Colonic mucosa (tissue), 4 donors: ENCODE data around the gene TMEM117. TPM values are rescaled to one million over a fixed set of nuclear protein-coding genes. Genes with fewer than 3 reads are reported as not detected.
"Not testable (repeated sequence)": the region's sequence is repeated elsewhere in the genome, so short reads cannot be mapped to it uniquely, and the experiment has no call there.

ENCODE experiments used
- DNase-seq: peaks from one replicate; pipeline ENCODE4 v3.0.0-alpha.2; 2020
- H3K27ac ChIP-seq: fragments of 200-600 bp; one replicate; pipeline ENCODE4 v1.8.0; 2021
- H3K27me3 ChIP-seq: fragments of 200-600 bp; one replicate; pipeline ENCODE4 v1.8.0; 2021
- H3K36me3 ChIP-seq: fragments of 200-600 bp; one replicate; pipeline ENCODE4 v1.8.0; 2021
- H3K4me1 ChIP-seq: fragments of 200-600 bp; one replicate; pipeline ENCODE4 v1.8.0; 2021; ENCODE audit warnings: mild to moderate bottlenecking
- H3K4me3 ChIP-seq: fragments of 200-600 bp; one replicate; pipeline ENCODE4 v1.8.0; 2021
- H3K9ac ChIP-seq, 2 donors: one replicate each; pipeline ENCODE4 v1.7.0; 2013; ENCODE audit warnings: control low read depth in 2 of 2, low read depth in 2 of 2, low read length in 2 of 2
- H3K9me3 ChIP-seq: fragments of 200-600 bp; one replicate; pipeline ENCODE4 v1.8.0; 2021
- CTCF ChIP-seq: fragments of 200-600 bp; IDR thresholded peaks from one replicate; pipeline ENCODE4 v1.8.0; 2022; ENCODE audit warnings: antibody characterized with exemption, mild to moderate bottlenecking
- intact Hi-C: fragments of 100-400 bp; cut with DNase I; formaldehyde crosslinking; loops from one replicate; pipeline ENCODE4 v1.14.1; 2022
- total RNA-seq, 2 donors: library from RNA; stranded (reverse); fragmentation: NEBNext Ultra II Directional in 1 of 2; extraction: Animal tissue kit (Norgen Biotek cat#: 25700) in 1 of 2; gene quantifications; one replicate each; pipeline ENCODE4 v1.2.1, GENCODE V29; 2021
- donor health status: healthy.
- donor health status: DM: no; HTN: no; CAD: no.
- donor health status: DM: no; HTN: no; CAD: no.

Gene TMEM117
- total RNA-seq, 2 donors from 2014 or later: 7.4 to 8.0 TPM

GRCh38 chr12:44029194-44029593 is 193.3 kb downstream of the TMEM117 start:
- no peak overlapping the region for H3K27ac ChIP-seq
- no peaks in the 10 kb centered on the region for H3K36me3 ChIP-seq
- no peaks in the 10 kb centered on the region for H3K9me3 ChIP-seq
- H3K9ac ChIP-seq: no peak overlapping the region
- H3K4me3 ChIP-seq: no peak overlapping the region
- intact Hi-C loops: no loop called here
- no peak for DNase-seq
- H3K4me1 ChIP-seq: no peaks in the 10 kb centered on the region
- no peak for TF ChIP-seq CTCF
- H3K27me3 ChIP-seq: no peaks in the 10 kb centered on the region

DNA sequence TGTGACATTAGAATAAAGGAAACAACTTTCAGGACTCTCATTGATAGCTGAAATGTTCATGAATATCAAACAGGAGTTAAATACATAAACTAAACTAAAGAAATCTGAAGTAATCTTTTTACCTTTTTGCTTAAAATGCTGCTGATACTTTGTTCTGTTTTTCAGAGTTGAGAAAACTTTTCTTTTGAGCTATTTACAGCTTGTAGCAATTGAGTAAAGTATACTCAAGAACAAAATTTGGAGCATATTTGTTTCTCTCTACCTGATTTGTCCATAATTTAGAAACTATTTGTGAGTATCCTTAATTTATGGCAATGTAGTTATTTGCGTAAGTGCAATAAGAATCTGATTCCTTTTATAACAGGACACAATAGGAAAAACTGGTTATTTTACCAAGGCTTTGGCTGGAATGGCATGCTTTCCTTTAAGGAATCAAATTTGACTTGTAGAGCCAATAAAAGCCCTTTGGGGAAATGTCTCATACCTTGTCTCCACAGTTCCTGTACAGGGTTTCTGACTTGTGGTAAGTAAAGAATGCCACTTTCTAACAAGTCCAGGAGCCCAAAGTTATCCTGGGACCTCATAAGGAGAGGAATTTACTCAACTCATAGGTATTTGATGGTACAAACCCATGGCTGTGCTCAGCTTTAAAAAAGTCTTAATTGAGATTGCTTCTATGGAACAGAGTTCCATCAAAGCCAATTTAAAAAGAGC is 195.7 kb downstream of the TMEM117 start:
- intact Hi-C loops: no loop called here
- no peak for TF ChIP-seq CTCF

GRCh38 chr12:44034906-44035305 is 199.0 kb downstream of the TMEM117 start:
- H3K4me3 ChIP-seq: no peak overlapping the region
- intact Hi-C loops: no loop called here
- H3K4me1 ChIP-seq: no peaks in the 10 kb centered on the region
- DNase-seq: no peak
- no peaks in the 10 kb centered on the region for H3K27me3 ChIP-seq
- no peak for TF ChIP-seq CTCF
- no peaks in the 10 kb centered on the region for H3K36me3 ChIP-seq
- no peak overlapping the region for H3K9ac ChIP-seq
- no peaks in the 10 kb centered on the region for H3K9me3 ChIP-seq
- no peak overlapping the region for H3K27ac ChIP-seq

More for the DNA sequence above, 195.7 kb downstream of the TMEM117 start:
- Histone ChIP-seq H3K27ac (no peak overlapping the region), H3K9me3 (no peaks in the 10 kb centered on the region), H3K9ac (no peak overlapping the region), H3K4me1 (no peaks in the 10 kb centered on the region), H3K27me3 (no peaks in the 10 kb centered on the region), H3K36me3 (no peaks in the 10 kb centered on the region), H3K4me3 (no peak overlapping the region)
- DNase-seq: no peak

- H3K27me3 ChIP-seq: no peaks in the 10 kb centered on the region
- H3K9me3 ChIP-seq: no peaks in the 10 kb centered on the region
- no peak overlapping the region for H3K9ac ChIP-seq
- H3K4me1 ChIP-seq: no peaks in the 10 kb centered on the region
- DNase-seq: no peak
- no peak for TF ChIP-seq CTCF
- H3K27ac ChIP-seq: no peak overlapping the region
- intact Hi-C loops: no loop called here
- no peaks in the 10 kb centered on the region for H3K36me3 ChIP-seq
- H3K4me3 ChIP-seq: no peak overlapping the region
Measured at GRCh38 chr12:44036875-44037443, 201.1 kb downstream of the TMEM117 start.

GRCh38 chr12:44038411-44038810 is 202.5 kb downstream of the TMEM117 start:
- H3K27ac ChIP-seq: no peak overlapping the region
- no peak overlapping the region for H3K4me3 ChIP-seq
- no peak overlapping the region for H3K9ac ChIP-seq
- TF ChIP-seq CTCF: no peak
- no peaks in the 10 kb centered on the region for H3K27me3 ChIP-seq
- H3K4me1 ChIP-seq: no peaks in the 10 kb centered on the region
- no peak for DNase-seq
- H3K36me3 ChIP-seq: no peaks in the 10 kb centered on the region
- intact Hi-C loops: no loop called here
- no peaks in the 10 kb centered on the region for H3K9me3 ChIP-seq

- H3K27ac ChIP-seq, H3K27me3 ChIP-seq, H3K9ac ChIP-seq, H3K9me3 ChIP-seq, H3K36me3 ChIP-seq, H3K4me1 ChIP-seq, H3K4me3 ChIP-seq, DNase-seq, intact Hi-C loops: not testable (repeated sequence)
Measured at GRCh38 chr12:44044491-44044890, 208.6 kb downstream of the TMEM117 start.
